ENCODE results near the gene NCF2.
"Not testable (repeated sequence)": the region's sequence is repeated elsewhere in the genome, so short reads cannot be mapped to it uniquely, and the experiment has no call there.

The NCF2 gene

GRCh38 chr1:183620311-183620710, 30.1 kb upstream of the NCF2 start:
- no peak for DNase-seq (ENCODE audit: low read depth)
- no peak overlapping the region for H3K4me3 ChIP-seq (ENCODE audit: low read depth, low read length)
- no peak for TF ChIP-seq MYC (IDR thresholded peaks at IDR 0.05; ENCODE audit: low read depth, low read length)
- TF ChIP-seq POLR2A (IDR thresholded peaks at IDR 0.05; ENCODE audit: extremely low read depth, insufficient read length) = no peak
- TF ChIP-seq CTCF (IDR thresholded peaks at IDR 0.05; ENCODE audit: low read depth, low read length) = no peak
- TF ChIP-seq MAX (IDR thresholded peaks at IDR 0.05; ENCODE audit: low read depth, low read length) = no peak

GRCh38 chr1:183619781-183620180, 29.5 kb upstream of the NCF2 start:
- H3K4me3 ChIP-seq (ENCODE audit: low read depth, low read length) = no peak overlapping the region
- no peak for DNase-seq (ENCODE audit: low read depth)
- TF ChIP-seq CTCF (IDR thresholded peaks at IDR 0.05; ENCODE audit: low read depth, low read length) = no peak
- TF ChIP-seq POLR2A (IDR thresholded peaks at IDR 0.05; ENCODE audit: extremely low read depth, insufficient read length) = no peak
- no peak for TF ChIP-seq MYC (IDR thresholded peaks at IDR 0.05; ENCODE audit: low read depth, low read length)
- TF ChIP-seq MAX (IDR thresholded peaks at IDR 0.05; ENCODE audit: low read depth, low read length) = no peak

GRCh38 chr1:183618202-183618601, 27.9 kb upstream of the NCF2 start:
- H3K4me3 ChIP-seq (ENCODE audit: low read depth, low read length); DNase-seq (ENCODE audit: low read depth): not testable (repeated sequence)

- H3K4me3 ChIP-seq (ENCODE audit: low read depth, low read length); DNase-seq (ENCODE audit: low read depth): not testable (repeated sequence)
These were observed 22.7 kb upstream of the NCF2 start for GRCh38 chr1:183612975-183613374.

GRCh38 chr1:183612407-183612806, 22.1 kb upstream of the NCF2 start:
- H3K4me3 ChIP-seq (ENCODE audit: low read depth, low read length) = no peak overlapping the region
- DNase-seq (ENCODE audit: low read depth) = no peak
- TF ChIP-seq CTCF (IDR thresholded peaks at IDR 0.05; ENCODE audit: low read depth, low read length) (no peak), MYC (IDR thresholded peaks at IDR 0.05; ENCODE audit: low read depth, low read length) (no peak), MAX (IDR thresholded peaks at IDR 0.05; ENCODE audit: low read depth, low read length) (no peak), POLR2A (IDR thresholded peaks at IDR 0.05; ENCODE audit: extremely low read depth, insufficient read length) (no peak)

GRCh38 chr1:183611021-183611420, 20.8 kb upstream of the NCF2 start:
- no peak overlapping the region for H3K4me3 ChIP-seq (ENCODE audit: low read depth, low read length)
- no peak for DNase-seq (ENCODE audit: low read depth)
- TF ChIP-seq POLR2A (IDR thresholded peaks at IDR 0.05; ENCODE audit: extremely low read depth, insufficient read length) (no peak), CTCF (IDR thresholded peaks at IDR 0.05; ENCODE audit: low read depth, low read length) (no peak), MYC (IDR thresholded peaks at IDR 0.05; ENCODE audit: low read depth, low read length) (no peak), MAX (IDR thresholded peaks at IDR 0.05; ENCODE audit: low read depth, low read length) (no peak)

GRCh38 chr1:183609759-183610452, 19.6 kb upstream of the NCF2 start:
- H3K4me3 ChIP-seq (ENCODE audit: low read depth, low read length) = no peak overlapping the region
- DNase-seq (ENCODE audit: low read depth) = no peak
- no peak for TF ChIP-seq POLR2A (IDR thresholded peaks at IDR 0.05; ENCODE audit: extremely low read depth, insufficient read length)
- TF ChIP-seq MYC (IDR thresholded peaks at IDR 0.05; ENCODE audit: low read depth, low read length) = no peak
- no peak for TF ChIP-seq CTCF (IDR thresholded peaks at IDR 0.05; ENCODE audit: low read depth, low read length)
- TF ChIP-seq MAX (IDR thresholded peaks at IDR 0.05; ENCODE audit: low read depth, low read length) = no peak

All from NB4 (cell line).